K562 (cell line): ENCODE data around the gene FOXN1. TPM values are rescaled to one million over a fixed set of nuclear protein-coding genes. Genes with fewer than 3 reads are reported as not detected.

Source experiments
- ATAC-seq: fragments of 200-7000 bp; cut with Tn5 transposase; 3 replicates; pipeline ENCODE4 v1.9.1; 2020; ENCODE audit warnings: moderate library complexity
- BruUV-seq: library from RNA; stranded (reverse); fragments of 400-500 nt; replicated peaks from 2 replicates; lab custom pipeline; 2021; lab: Mats Ljungman, UMichigan
- CTCF ChIA-PET: fragments of 300-600 bp; formaldehyde crosslinking; extraction: SDS; loops from one replicate; lab custom pipeline; 2021; ENCODE audit warnings: low intra/inter-chr PET ratio; lab: Yijun Ruan, JAX
- POLR2A ChIA-PET: fragments of 300-600, 350-650 bp; sonication (Branson Sonifier 250); formaldehyde crosslinking; extraction: SDS; loops from one replicate; lab custom pipeline; 2021; ENCODE audit warnings: antibody characterized with exemption, inconsistent platforms; lab: Yijun Ruan, JAX
- DNase-seq, 4 experiments: peaks; one replicate each; pipeline versions ENCODE4 v3.0.0 to v3.0.0-alpha.2; 2011 to 2018; ENCODE audit warnings: low spot score in 3 of 4, mixed read lengths in 3 of 4; ENCODE audit errors: extremely low read depth in 1 of 4
- FAIRE-seq: peaks from 2 replicates; lab custom pipeline; 2011; peaks lifted over from hg19 to GRCh38; lab: Jason Lieb, UNC
- H2AFZ ChIP-seq: 2 replicates; pipeline ENCODE4 v1.6.0; 2011; ENCODE audit warnings: low read depth, low read length, control low read depth, inconsistent platforms
- H3K27ac ChIP-seq: fragments of 200-600 bp; 3 replicates; pipeline ENCODE4 v1.8.0; 2011; ENCODE audit warnings: low read depth, mild to moderate bottlenecking, control low read depth, inconsistent platforms, low read length, moderate library complexity, mixed read lengths; ENCODE audit errors: extremely low read depth
- H3K27me3 ChIP-seq, 2 experiments: fragments of 300-600 bp in 1 of 2; 2 replicates in 1 of 2; 3 replicates in 1 of 2; pipeline versions ENCODE4 v1.6.0 to v1.8.0; 2011; ENCODE audit warnings: inconsistent platforms in 2 of 2, low read length in 2 of 2, mild to moderate bottlenecking in 1 of 2, mixed read lengths in 1 of 2, moderate library complexity in 1 of 2; ENCODE audit not compliant: control insufficient read depth in 2 of 2, insufficient read depth in 2 of 2
- H3K36me3 ChIP-seq: fragments of 300-600 bp; 3 replicates; pipeline ENCODE4 v1.8.0; 2011; ENCODE audit warnings: mild to moderate bottlenecking, low read length, inconsistent platforms; ENCODE audit not compliant: control insufficient read depth, insufficient read depth
- H3K4me1 ChIP-seq, 2 experiments: fragments of 200-600 bp in 1 of 2; replicated peaks in 1 of 2; 2 replicates in 1 of 2; 3 replicates in 1 of 2; pipeline versions ENCODE4 v1.5.1 to v1.8.0; 2011; ENCODE audit warnings: inconsistent platforms in 2 of 2, low read length in 2 of 2, mild to moderate bottlenecking in 1 of 2, mixed read lengths in 1 of 2, moderate library complexity in 1 of 2; ENCODE audit not compliant: control insufficient read depth in 2 of 2, insufficient read depth in 2 of 2
- H3K4me2 ChIP-seq: 2 replicates; pipeline ENCODE4 v1.6.1; 2011; ENCODE audit warnings: low read length, control low read depth, inconsistent platforms, mixed read lengths; ENCODE audit not compliant: insufficient read depth
- H3K4me3 ChIP-seq: fragments of 200-600 bp; sonication (generic), shearing (Covaris generic); 2 replicates; pipeline ENCODE4 v1.5.1; 2016; ENCODE audit warnings: control low read depth, inconsistent platforms
- H3K79me2 ChIP-seq: fragments of 200-600 bp; 3 replicates; pipeline ENCODE4 v1.8.0; 2011; ENCODE audit warnings: low read length, inconsistent platforms; ENCODE audit not compliant: control insufficient read depth, insufficient read depth
- H3K9ac ChIP-seq, 2 experiments: 2 replicates each; pipeline versions ENCODE4 v1.6.0 to v1.6.1; 2011; ENCODE audit warnings: low read depth in 2 of 2, low read length in 2 of 2, control low read depth in 1 of 2, inconsistent platforms in 1 of 2, mild to moderate bottlenecking in 1 of 2, mixed read lengths in 1 of 2; ENCODE audit not compliant: insufficient read depth in 1 of 2
- H3K9me1 ChIP-seq: one replicate; pipeline ENCODE4 v1.6.0; 2011; ENCODE audit warnings: inconsistent platforms, mild to moderate bottlenecking, low read length, moderate library complexity; ENCODE audit not compliant: control insufficient read depth, insufficient read depth
- H3K9me3 ChIP-seq: replicated peaks from 2 replicates; pipeline ENCODE4 v1.5.1; 2011; ENCODE audit warnings: low read depth, low read length, inconsistent platforms; ENCODE audit not compliant: control insufficient read depth, insufficient read depth
- H4K20me1 ChIP-seq: replicated peaks from 2 replicates; pipeline ENCODE4 v1.6.1; 2011; ENCODE audit warnings: low read length, inconsistent platforms, mixed read lengths; ENCODE audit not compliant: control insufficient read depth, insufficient read depth
- BDP1 ChIP-seq: IDR thresholded peaks from 3 replicates; pipeline ENCODE4 v1.6.1; 2011; ENCODE audit not compliant: insufficient read length, insufficient read depth
- CBX1 ChIP-seq: sonication (generic); IDR thresholded peaks from 2 replicates; pipeline ENCODE4 v1.6.1; 2016; ENCODE audit warnings: antibody characterized with exemption, low read depth, mild to moderate bottlenecking
- CGGBP1 ChIP-seq: fragments of 250-450 bp; sonication (Bioruptor Pico); IDR thresholded peaks from 2 replicates; pipeline ENCODE4 v1.9.0; 2021; ENCODE audit warnings: mild to moderate bottlenecking
- ELF4 ChIP-seq: fragments of 450-650 bp; formaldehyde crosslinking; IDR thresholded peaks from 2 replicates; pipeline ENCODE4 v1.4.0; 2022; ENCODE audit warnings: missing genetic modification characterization
- HNRNPK ChIP-seq: fragments of 200-400 bp; formaldehyde crosslinking; IDR thresholded peaks from one replicate; pipeline ENCODE4 v1.6.1; 2018; ENCODE audit warnings: mild to moderate bottlenecking, low read depth, low read length; ENCODE audit not compliant: poor library complexity, severe bottlenecking
- MTA2 ChIP-seq: fragments of 450-650 bp; IDR thresholded peaks from 2 replicates; pipeline ENCODE4 v1.6.1; 2016; ENCODE audit warnings: low read depth
- NCOA4 ChIP-seq: fragments of 450-650 bp; IDR thresholded peaks from 2 replicates; pipeline ENCODE4 v1.6.1; 2018; ENCODE audit warnings: mild to moderate bottlenecking; ENCODE audit not compliant: partially characterized antibody
- POLR2B ChIP-seq: fragments of 450-650 bp; IDR thresholded peaks from 2 replicates; pipeline ENCODE4 v1.6.1; 2018; ENCODE audit warnings: low read depth; ENCODE audit not compliant: partially characterized antibody
- ZNF165 ChIP-seq: fragments of 250-450 bp; sonication (Bioruptor Pico); IDR thresholded peaks from 2 replicates; pipeline ENCODE4 v1.4.0; 2020; ENCODE audit warnings: borderline replicate concordance
- WGBS: fragments of 100-300 bp; shearing (Covaris generic); methylation state at CpG from one replicate; pipeline ENCODE4 v1.1.6; 2016; ENCODE audit warnings: low coverage, mixed read lengths; ENCODE audit not compliant: insufficient coverage; ENCODE audit errors: missing lambda C conversion rate; 5-methylcytosine and 5-hydroxymethylcytosine counted together
- in situ Hi-C: fragments of 300-500 bp; cut with MboI; formaldehyde crosslinking; loops from 4 replicates; pipeline ENCODE4 v1.15.0; 2018; ENCODE audit warnings: inconsistent platforms, mixed read lengths
- intact Hi-C: fragments of 100-400 bp; cut with micrococcal nuclease; formaldehyde crosslinking; loops from 2 replicates; pipeline ENCODE4 v1.14.2; 2022
- polyA plus RNA-seq, 8 experiments: library from polyadenylated mRNA; depleted of rRNA in 4 of 8; stranded (reverse) in 5 of 8; unstranded in 3 of 8; fragments of >200 nt; fragmentation: Nextera tagmentation in 2 of 8; fragmentation: Illumina TruSeq in 1 of 8; extraction: Ambion mirVana in 2 of 8; extraction: Trizol in 1 of 8; gene quantifications; 2 replicates each; pipeline versions ENCODE4 v1.2.1 to v1.2.3, GENCODE V29; 2011 to 2014; ENCODE audit warnings: inconsistent platforms in 1 of 8, missing spikeins in 1 of 8
- total RNA-seq, 7 experiments: library from RNA; depleted of rRNA in 6 of 7; stranded (reverse); fragments of >200 nt in 6 of 7; fragmentation: Illumina TruSeq in 2 of 7; extraction: Trizol in 2 of 7; gene quantifications; 2 replicates each; pipeline versions ENCODE4 v1.2.1 to v1.2.3, GENCODE V29; 2011 to 2021; ENCODE audit warnings: low replicate concordance in 1 of 7
- TF ChIP-seq, protein P1 (sequence below): sonication (generic); formaldehyde crosslinking; IDR thresholded peaks from 2 replicates; pipeline ENCODE4 v1.9.0; 2022; ENCODE audit warnings: mild to moderate bottlenecking, missing genetic modification reagents
- TF ChIP-seq, protein P2 (sequence below): fragments of 250-450 bp; sonication (Bioruptor Pico); IDR thresholded peaks from 2 replicates; pipeline ENCODE4 v1.5.1; 2021; ENCODE audit warnings: mild to moderate bottlenecking
- TF ChIP-seq, protein P3 (sequence below): fragments of 450-650 bp; IDR thresholded peaks from 2 replicates; pipeline ENCODE4 v1.6.1; 2016; ENCODE audit warnings: mild to moderate bottlenecking
- TF ChIP-seq, protein P4 (sequence below): fragments of 450-650 bp; IDR thresholded peaks from 2 replicates; pipeline ENCODE4 v1.6.1; 2018; ENCODE audit not compliant: partially characterized antibody

FOXN1 gene
- total and polyA plus RNA-seq, 9 of the 15 experiments (the other 6 are each of a cell fraction or from before 2014, with no cell fraction given): not detected

GRCh38 chr17:28474111-28474531, 32.0 kb upstream of the FOXN1 start:
- Histone ChIP-seq H3K79me2 (no peaks in the 10 kb centered on the region), H3K9me1 (no peaks in the 10 kb centered on the region), H3K4me2 (no peak overlapping the region), H3K9ac (no peak overlapping the region), H2AFZ (no peak overlapping the region), H3K4me3 (no peak overlapping the region), H3K27ac (no peak overlapping the region), H3K9me3 (no peaks in the 10 kb centered on the region)
- CTCF ChIA-PET: no interaction called here
- intact Hi-C loops: no loop called here
- no peak for ATAC-seq
- FAIRE-seq: no peak
- BruUV-seq: no TSS peak
- DNase-seq: no peak
- WGBS: 7% methylated on average over 7 of the region's 7 CpGs
- TF ChIP-seq, protein P1, sequence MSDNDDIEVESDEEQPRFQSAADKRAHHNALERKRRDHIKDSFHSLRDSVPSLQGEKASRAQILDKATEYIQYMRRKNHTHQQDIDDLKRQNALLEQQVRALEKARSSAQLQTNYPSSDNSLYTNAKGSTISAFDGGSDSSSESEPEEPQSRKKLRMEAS: no peak
- TF ChIP-seq CBX1 (no peak), CGGBP1 (CRISPR knock-in tag) (no peak), BDP1 (no peak), NCOA4 (no peak), HNRNPK (no peak), ELF4 (no peak), ZNF165 (CRISPR knock-in tag) (no peak), POLR2B (no peak), MTA2 (no peak)
- TF ChIP-seq, protein P2, sequence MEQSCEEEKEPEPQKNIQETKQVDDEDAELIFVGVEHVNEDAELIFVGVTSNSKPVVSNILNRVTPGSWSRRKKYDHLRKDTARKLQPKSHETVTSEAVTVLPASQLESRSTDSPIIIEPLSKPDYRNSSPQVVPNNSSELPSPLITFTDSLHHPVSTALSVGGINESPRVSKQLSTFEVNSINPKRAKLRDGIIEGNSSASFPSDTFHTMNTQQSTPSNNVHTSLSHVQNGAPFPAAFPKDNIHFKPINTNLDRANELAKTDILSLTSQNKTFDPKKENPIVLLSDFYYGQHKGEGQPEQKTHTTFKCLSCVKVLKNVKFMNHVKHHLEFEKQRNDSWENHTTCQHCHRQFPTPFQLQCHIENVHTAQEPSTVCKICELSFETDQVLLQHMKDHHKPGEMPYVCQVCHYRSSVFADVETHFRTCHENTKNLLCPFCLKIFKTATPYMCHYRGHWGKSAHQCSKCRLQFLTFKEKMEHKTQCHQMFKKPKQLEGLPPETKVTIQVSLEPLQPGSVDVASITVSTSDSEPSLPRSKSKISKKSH (CRISPR knock-in tag): no peak
- TF ChIP-seq, protein P3, sequence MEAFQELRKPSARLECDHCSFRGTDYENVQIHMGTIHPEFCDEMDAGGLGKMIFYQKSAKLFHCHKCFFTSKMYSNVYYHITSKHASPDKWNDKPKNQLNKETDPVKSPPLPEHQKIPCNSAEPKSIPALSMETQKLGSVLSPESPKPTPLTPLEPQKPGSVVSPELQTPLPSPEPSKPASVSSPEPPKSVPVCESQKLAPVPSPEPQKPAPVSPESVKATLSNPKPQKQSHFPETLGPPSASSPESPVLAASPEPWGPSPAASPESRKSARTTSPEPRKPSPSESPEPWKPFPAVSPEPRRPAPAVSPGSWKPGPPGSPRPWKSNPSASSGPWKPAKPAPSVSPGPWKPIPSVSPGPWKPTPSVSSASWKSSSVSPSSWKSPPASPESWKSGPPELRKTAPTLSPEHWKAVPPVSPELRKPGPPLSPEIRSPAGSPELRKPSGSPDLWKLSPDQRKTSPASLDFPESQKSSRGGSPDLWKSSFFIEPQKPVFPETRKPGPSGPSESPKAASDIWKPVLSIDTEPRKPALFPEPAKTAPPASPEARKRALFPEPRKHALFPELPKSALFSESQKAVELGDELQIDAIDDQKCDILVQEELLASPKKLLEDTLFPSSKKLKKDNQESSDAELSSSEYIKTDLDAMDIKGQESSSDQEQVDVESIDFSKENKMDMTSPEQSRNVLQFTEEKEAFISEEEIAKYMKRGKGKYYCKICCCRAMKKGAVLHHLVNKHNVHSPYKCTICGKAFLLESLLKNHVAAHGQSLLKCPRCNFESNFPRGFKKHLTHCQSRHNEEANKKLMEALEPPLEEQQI: no peak
- TF ChIP-seq, protein P4, sequence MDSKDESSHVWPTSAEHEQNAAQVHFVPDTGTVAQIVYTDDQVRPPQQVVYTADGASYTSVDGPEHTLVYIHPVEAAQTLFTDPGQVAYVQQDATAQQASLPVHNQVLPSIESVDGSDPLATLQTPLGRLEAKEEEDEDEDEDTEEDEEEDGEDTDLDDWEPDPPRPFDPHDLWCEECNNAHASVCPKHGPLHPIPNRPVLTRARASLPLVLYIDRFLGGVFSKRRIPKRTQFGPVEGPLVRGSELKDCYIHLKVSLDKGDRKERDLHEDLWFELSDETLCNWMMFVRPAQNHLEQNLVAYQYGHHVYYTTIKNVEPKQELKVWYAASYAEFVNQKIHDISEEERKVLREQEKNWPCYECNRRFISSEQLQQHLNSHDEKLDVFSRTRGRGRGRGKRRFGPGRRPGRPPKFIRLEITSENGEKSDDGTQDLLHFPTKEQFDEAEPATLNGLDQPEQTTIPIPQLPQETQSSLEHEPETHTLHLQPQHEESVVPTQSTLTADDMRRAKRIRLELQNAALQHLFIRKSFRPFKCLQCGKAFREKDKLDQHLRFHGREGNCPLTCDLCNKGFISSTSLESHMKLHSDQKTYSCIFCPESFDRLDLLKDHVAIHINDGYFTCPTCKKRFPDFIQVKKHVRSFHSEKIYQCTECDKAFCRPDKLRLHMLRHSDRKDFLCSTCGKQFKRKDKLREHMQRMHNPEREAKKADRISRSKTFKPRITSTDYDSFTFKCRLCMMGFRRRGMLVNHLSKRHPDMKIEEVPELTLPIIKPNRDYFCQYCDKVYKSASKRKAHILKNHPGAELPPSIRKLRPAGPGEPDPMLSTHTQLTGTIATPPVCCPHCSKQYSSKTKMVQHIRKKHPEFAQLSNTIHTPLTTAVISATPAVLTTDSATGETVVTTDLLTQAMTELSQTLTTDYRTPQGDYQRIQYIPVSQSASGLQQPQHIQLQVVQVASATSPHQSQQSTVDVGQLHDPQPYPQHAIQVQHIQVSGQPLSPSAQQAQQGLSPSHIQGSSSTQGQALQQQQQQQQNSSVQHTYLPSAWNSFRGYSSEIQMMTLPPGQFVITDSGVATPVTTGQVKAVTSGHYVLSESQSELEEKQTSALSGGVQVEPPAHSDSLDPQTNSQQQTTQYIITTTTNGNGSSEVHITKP: no peak
- TF ChIP-seq, all 486 proteins: peak for 0
- POLR2A ChIA-PET: no interaction called here
- Histone ChIP-seq H4K20me1 (peaks cover 16% of the 10 kb centered on the region; the same call in 1 of the 2 replicates), H3K36me3 (no peaks in the 10 kb centered on the region), H3K4me1 (peaks cover 5 to 13% of the 10 kb centered on the region in 2 experiments; a peak in 4 of 5 replicates), H3K27me3 (peaks cover 27 to 72% of the 10 kb centered on the region in 2 experiments; a peak in 4 of 5 replicates)
- in situ Hi-C loops: no loop called here
